ENCODE data around the gene TUBGCP2. TPM values are rescaled to one million over a fixed set of nuclear protein-coding genes. Genes with fewer than 3 reads are reported as not detected.
A peak's percentile ranks its signal among the peaks of the same experiment; 100 is the strongest.

The TUBGCP2 gene
- total and polyA plus RNA-seq, 9 of the 15 experiments (the other 6 are each of a cell fraction or from before 2014, with no cell fraction given), result 4.3 to 56.6 (median 28.4) TPM

DNA sequence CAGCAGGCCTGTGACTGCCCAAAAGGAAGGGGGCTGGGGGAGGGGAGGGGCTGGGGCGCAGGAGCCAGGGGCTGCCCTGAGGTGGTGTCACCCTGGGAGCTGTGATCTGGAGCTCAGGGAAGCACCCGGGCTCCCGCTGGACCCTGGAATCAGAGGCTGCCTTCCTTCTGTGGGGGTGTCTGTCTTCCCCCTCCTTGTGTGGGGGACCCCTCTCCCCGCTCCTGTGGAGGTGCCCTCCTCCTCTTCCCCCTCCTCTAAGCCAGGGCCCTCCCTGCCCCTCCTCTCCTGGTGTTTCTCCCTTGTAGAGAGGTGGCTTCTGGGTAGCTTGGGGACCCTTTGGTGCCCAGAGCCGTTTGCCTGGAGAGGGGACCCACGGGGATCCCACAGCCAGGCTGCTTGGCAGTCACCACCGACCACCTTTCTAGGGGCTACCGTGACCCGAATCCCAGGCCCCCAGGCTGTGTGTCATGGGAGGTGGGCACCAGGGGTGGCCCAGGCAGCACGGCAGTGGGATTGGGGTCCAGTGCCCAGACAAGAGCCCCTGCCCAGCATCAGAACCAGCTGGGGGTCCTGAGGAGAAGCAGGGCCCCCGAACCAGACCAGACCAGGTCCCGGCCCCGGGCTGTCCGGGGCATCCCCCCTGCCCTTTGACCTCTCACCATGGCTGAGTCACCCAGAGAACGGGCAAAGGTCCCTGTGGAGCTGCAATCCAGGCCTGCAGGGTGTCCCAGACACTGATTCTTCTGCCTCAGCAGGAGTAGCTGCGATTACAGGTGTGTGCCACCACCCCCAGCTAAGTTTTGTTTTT, 39.2 kb upstream of the TUBGCP2 start:
- Histone ChIP-seq H3K9me3 (replicated peaks; ENCODE audit: control insufficient read depth, insufficient read depth, low read depth, low read length) (no peaks in the 10 kb centered on the region), H3K27ac (ENCODE audit: extremely low read depth, low read depth, low read length) (no peak overlapping the region), H3K36me3 (ENCODE audit: control insufficient read depth, insufficient read depth, low read length) (no peaks in the 10 kb centered on the region), H3K4me2 (ENCODE audit: insufficient read depth, low read length) (no peak overlapping the region), H4K20me1 (replicated peaks; ENCODE audit: control insufficient read depth, insufficient read depth, low read length) (no peaks in the 10 kb centered on the region), H3K4me1 (replicated peaks in 1 of 2; ENCODE audit: control insufficient read depth in 2 of 2, insufficient read depth in 2 of 2, low read length in 2 of 2) (peaks cover 7 to 50% of the 10 kb centered on the region in 2 experiments; a peak in 4 of 5 replicates), H3K4me3 (no peak overlapping the region), H3K9me1 (ENCODE audit: control insufficient read depth, insufficient read depth, low read length) (no peaks in the 10 kb centered on the region), H3K9ac (ENCODE audit: insufficient read depth in 1 of 2, low read depth in 2 of 2, low read length in 2 of 2) (no peak overlapping the region), H3K79me2 (ENCODE audit: control insufficient read depth, insufficient read depth, low read length) (no peaks in the 10 kb centered on the region), H2AFZ (ENCODE audit: low read depth, low read length) (no peak overlapping the region), H3K27me3 (ENCODE audit: control insufficient read depth in 2 of 2, insufficient read depth in 2 of 2, low read length in 2 of 2) (no peaks in the 10 kb centered on the region; a peak in 1 of 5 replicates)
- no peak for ATAC-seq
- ChIA-PET POLR2A (no interaction called here), CTCF (ENCODE audit: low intra/inter-chr PET ratio) (no interaction called here)
- no peak for FAIRE-seq
- intact Hi-C loops (cut with micrococcal nuclease) (no loop called here), in situ Hi-C loops (cut with MboI) (no loop called here)
- TF ChIP-seq NR2C1 (IDR thresholded peaks at IDR 0.05) (peak; percentile 36; the same call in 1 of the 2 replicates), NR2C1 (tag; IDR thresholded peaks at IDR 0.05) (peak; percentile 65), CLOCK (CRISPR knock-in tag; IDR thresholded peaks at IDR 0.05; ENCODE audit: borderline replicate concordance) (no peak), POLR2G (IDR thresholded peaks at IDR 0.05; ENCODE audit: low read depth, low read length) (peak; percentile 48), NR2C2 (CRISPR knock-in tag; IDR thresholded peaks at IDR 0.05) (no peak), NR2C2 (tag; IDR thresholded peaks at IDR 0.05) (peak; percentile 44; the same call in 1 of the 2 replicates), FOXK2 (conservative IDR thresholded peaks at IDR 0.05 in 1 of 2, IDR thresholded peaks at IDR 0.05 in 1 of 2; ENCODE audit: low read depth in 2 of 2) (no peak), ZNF76 (CRISPR knock-in tag; IDR thresholded peaks at IDR 0.05; ENCODE audit: borderline replicate concordance) (no peak)
- TF ChIP-seq, protein P1, sequence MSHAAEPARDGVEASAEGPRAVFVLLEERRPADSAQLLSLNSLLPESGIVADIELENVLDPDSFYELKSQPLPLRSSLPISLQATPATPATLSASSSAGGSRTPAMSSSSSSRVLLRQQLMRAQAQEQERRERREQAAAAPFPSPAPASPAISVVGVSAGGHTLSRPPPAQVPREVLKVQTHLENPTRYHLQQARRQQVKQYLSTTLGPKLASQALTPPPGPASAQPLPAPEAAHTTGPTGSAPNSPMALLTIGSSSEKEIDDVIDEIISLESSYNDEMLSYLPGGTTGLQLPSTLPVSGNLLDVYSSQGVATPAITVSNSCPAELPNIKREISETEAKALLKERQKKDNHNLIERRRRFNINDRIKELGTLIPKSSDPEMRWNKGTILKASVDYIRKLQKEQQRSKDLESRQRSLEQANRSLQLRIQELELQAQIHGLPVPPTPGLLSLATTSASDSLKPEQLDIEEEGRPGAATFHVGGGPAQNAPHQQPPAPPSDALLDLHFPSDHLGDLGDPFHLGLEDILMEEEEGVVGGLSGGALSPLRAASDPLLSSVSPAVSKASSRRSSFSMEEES (CRISPR knock-in tag; IDR thresholded peaks at IDR 0.05), result no peak
- BruUV-seq (replicated peaks), result no TSS peak
- no peak for DNase-seq (ENCODE audit: extremely low read depth in 1 of 4, low spot score in 3 of 4)
- WGBS (ENCODE audit: insufficient coverage, low coverage, missing lambda C conversion rate), result 11% methylated on average over 9 of the region's 16 CpGs
